Heart left ventricle (tissue), 16 donors: ENCODE data around the gene ZC3H18. TPM values are rescaled to one million over a fixed set of nuclear protein-coding genes. Genes with fewer than 3 reads are reported as not detected.

Source experiments
- ATAC-seq, 4 donors: fragments of 200-7000 bp; cut with Tn5 transposase; one replicate each; pipeline ENCODE4 v1.9.1; 2020 to 2022; ENCODE audit warnings: moderate library complexity in 4 of 4, mild to moderate bottlenecking in 3 of 4, moderate number of reproducible peaks in 1 of 4
- DNase-seq, 5 donors: peaks; one replicate each; pipeline ENCODE4 v3.0.0-alpha.2; 2020
- H3K27ac ChIP-seq, 12 donors: fragments of 200-600 bp; sonication (generic) in 4 of 12; one replicate each; pipeline versions ENCODE4 v1.5.0 to v1.8.0; 2016 to 2022; ENCODE audit warnings: mild to moderate bottlenecking in 2 of 12
- H3K27me3 ChIP-seq, 9 donors: fragments of 200-600 bp; sonication (generic) in 2 of 9; one replicate each; pipeline versions ENCODE4 v1.5.1 to v1.8.0; 2016 to 2022; ENCODE audit warnings: mild to moderate bottlenecking in 3 of 9
- H3K36me3 ChIP-seq, 9 donors: fragments of 200-600 bp; sonication (generic) in 2 of 9; one replicate each; pipeline versions ENCODE4 v1.5.0 to v1.8.0; 2018 to 2022; ENCODE audit warnings: mild to moderate bottlenecking in 2 of 9
- H3K4me1 ChIP-seq, 12 donors: fragments of 200-600 bp; sonication (generic) in 4 of 12; one replicate each; pipeline versions ENCODE4 v1.5.0 to v1.8.0; 2016 to 2022; ENCODE audit warnings: mild to moderate bottlenecking in 3 of 12
- H3K4me3 ChIP-seq, 12 donors: fragments of 200-600 bp; sonication (generic) in 4 of 12; one replicate each; pipeline versions ENCODE4 v1.5.0 to v1.8.0; 2017 to 2022; ENCODE audit warnings: mild to moderate bottlenecking in 9 of 12, moderate library complexity in 4 of 12
- H3K9me3 ChIP-seq, 12 donors: fragments of 200-600 bp; sonication (generic) in 4 of 12; one replicate each; pipeline versions ENCODE4 v1.5.0 to v1.8.0; 2016 to 2022; ENCODE audit warnings: mild to moderate bottlenecking in 1 of 12
- POLR2A ChIP-seq, 2 donors: fragments of 450-650 bp; IDR thresholded peaks; one replicate each; pipeline ENCODE4 v1.6.1; 2017; ENCODE audit warnings: antibody characterized with exemption in 2 of 2, mild to moderate bottlenecking in 2 of 2, moderate library complexity in 2 of 2
- WGBS, 4 donors: extraction: QIAGEN DNeasy Blood & Tissue Kit in 2 of 4; methylation state at CpG; one replicate each; pipeline versions ENCODE4 v1.1.5 to v1.1.7; 2013 to 2018; 5-methylcytosine and 5-hydroxymethylcytosine counted together
- intact Hi-C, 10 donors: fragments of 100-400 bp; cut with DNase I; formaldehyde crosslinking; loops; one replicate each; pipeline versions ENCODE4 v1.11.1 to v1.14.2; 2022
- polyA plus RNA-seq, 2 donors: library from polyadenylated mRNA; stranded (reverse); fragments of 200-250 nt; gene quantifications; one replicate each; pipeline ENCODE4 v1.2.3, GENCODE V29; 2013
- total RNA-seq, 9 donors: library from RNA; depleted of rRNA in 2 of 9; stranded (reverse); fragments of >200 nt in 2 of 9; fragmentation: NEBNext Ultra II Directional in 3 of 9; extraction: Animal tissue kit (Norgen Biotek cat#: 25700) in 3 of 9; gene quantifications; one replicate each; pipeline versions ENCODE4 v1.1.0 to v1.2.4, GENCODE V29; 2016 to 2023
- TF ChIP-seq, protein P1 (sequence below), 12 donors: fragments of 200-600 bp; sonication (generic) in 4 of 12; IDR thresholded peaks; one replicate each; pipeline versions ENCODE4 v1.5.0 to v1.8.0; 2018 to 2022; ENCODE audit warnings: antibody characterized with exemption in 12 of 12, mild to moderate bottlenecking in 5 of 12
- donor health status: ischemic (EF 13 %, LVEDD 7.1; RV severe dilation, severe dysfunction).
- donor health status: healthy with polysubstance abuse.
- donor health status: DM: no; HTN: yes; CAD: no.
- donor health status: DM: no; HTN: no; CAD: no.
- donor health status: ischemic (EF 25% LVEDD 6.9; RV normal size, moderate dysfunction).
- donor health status: ischemic (EF 25% LVEDD 5.7; RV mildly dilated, moderate dysfunction).
- donor health status: healthy.
- donor health status: DM: yes; HTN: yes; CAD: no.
- donor health status: ischemic (EF 35%, LVEDD 5.7; RV mildly dilated, moderate dysfunction).
- donor health status: nonischemic (EF 11% LVEDD 7.7; RV severe dilation, severe dysfunction).
- donor health status: DM: yes; HTN: yes; CAD: no.
- donor health status: PGD.
- donor health status: ischemic (EF 29% LVEDD 5.4; RV normal size, mild dysfunction).
- donor health status: nonischemic (EF 23%, LVEDD 6.1; RV moderate dilation, normal function).

ZC3H18 gene
- total and polyA plus RNA-seq, 11 donors, result 8.4 to 28.4 (median 21.9) TPM

DNA sequence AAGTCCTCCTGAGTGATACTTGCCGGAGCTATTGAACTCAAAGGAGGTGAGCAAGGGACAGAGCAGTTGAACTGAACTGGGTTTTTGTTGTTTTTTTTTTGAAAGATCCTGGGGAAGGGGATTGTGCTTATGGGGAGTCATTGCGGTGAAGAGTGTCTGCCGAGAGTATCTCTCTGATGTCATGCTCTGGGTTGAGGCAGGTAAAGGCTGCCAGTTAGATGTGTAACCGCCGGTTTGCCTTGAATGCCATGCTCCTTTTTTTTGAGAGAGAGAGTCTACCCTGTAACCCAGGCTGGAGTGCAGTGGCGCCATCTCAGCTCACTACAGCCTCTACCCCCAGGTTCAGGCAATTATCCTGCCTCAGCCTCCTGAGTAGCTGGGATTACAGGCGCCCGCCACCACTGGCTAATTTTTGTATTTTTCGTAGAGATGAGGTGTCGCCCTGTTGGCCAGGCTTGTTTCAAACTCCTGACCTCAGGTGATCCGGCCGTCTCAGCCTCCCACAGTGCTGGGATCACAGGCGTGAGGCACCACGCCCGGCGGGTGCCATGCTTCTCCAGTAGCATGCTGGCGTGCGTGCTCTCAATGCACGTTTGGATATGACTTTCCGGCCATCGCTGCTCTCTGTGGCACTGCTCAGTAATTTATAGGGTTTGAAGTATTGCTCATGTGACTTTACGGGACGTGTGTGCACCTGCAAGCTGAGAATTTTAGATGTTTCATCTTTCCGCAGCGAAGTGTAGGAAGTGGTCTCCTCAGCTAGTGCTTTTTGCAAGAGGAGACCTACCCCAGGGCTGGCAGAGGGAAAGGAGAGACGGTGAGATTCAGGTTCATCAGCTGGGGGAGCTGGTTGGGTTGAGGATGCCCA lies 8.5 kb downstream of the ZC3H18 start:
- Histone ChIP-seq H3K27me3 (no peaks in the 10 kb centered on the region), H3K9me3 (no peaks in the 10 kb centered on the region), H3K4me3 (no peak overlapping the region), H3K4me1 (peaks cover 0 to 6% (median 0%) of the 10 kb centered on the region in 12 donors), H3K27ac (no peak overlapping the region), H3K36me3 (peaks cover 0 to 92% (median 74%) of the 10 kb centered on the region in 9 donors)
- WGBS, 4 donors, result 94% methylated on average over 25 to 26 of the region's 26 CpGs
- intact Hi-C loops, result loop anchor here in 2 of 10 donors (10.0 kb wide), 1 partner anchor 814 kb away; the partner anchor contains the start of gene KLHDC4 (in 2 of the 2)
- DNase-seq (no peak), ATAC-seq (no peak)
- TF ChIP-seq POLR2A (IDR thresholded peaks at IDR 0.05), result no peak
- TF ChIP-seq, protein P1, sequence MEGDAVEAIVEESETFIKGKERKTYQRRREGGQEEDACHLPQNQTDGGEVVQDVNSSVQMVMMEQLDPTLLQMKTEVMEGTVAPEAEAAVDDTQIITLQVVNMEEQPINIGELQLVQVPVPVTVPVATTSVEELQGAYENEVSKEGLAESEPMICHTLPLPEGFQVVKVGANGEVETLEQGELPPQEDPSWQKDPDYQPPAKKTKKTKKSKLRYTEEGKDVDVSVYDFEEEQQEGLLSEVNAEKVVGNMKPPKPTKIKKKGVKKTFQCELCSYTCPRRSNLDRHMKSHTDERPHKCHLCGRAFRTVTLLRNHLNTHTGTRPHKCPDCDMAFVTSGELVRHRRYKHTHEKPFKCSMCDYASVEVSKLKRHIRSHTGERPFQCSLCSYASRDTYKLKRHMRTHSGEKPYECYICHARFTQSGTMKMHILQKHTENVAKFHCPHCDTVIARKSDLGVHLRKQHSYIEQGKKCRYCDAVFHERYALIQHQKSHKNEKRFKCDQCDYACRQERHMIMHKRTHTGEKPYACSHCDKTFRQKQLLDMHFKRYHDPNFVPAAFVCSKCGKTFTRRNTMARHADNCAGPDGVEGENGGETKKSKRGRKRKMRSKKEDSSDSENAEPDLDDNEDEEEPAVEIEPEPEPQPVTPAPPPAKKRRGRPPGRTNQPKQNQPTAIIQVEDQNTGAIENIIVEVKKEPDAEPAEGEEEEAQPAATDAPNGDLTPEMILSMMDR (IDR thresholded peaks at IDR 0.05), result no peak

DNA sequence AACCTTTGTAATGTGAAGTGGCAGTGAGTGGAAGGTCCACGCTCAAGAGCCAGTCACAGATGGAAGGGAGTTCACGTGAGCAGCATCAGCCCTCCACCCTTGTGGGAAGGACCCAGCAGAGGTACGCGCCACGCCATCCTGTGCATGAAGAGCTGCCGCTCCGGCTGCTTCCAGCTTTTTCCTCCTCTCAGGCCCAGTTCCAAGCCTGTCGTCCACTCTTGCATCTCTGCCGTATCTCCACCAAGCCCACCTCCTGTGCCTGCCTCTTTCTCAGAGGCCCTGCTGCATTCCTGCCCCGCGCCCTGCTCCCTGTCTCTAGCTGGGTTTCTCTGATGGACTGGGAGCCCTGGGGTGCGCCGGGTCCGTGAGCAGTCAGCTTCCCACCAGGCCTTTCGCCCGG lies 10.2 kb downstream of the ZC3H18 start:
- Histone ChIP-seq H3K4me1 (peaks cover 0 to 12% (median 0%) of the 10 kb centered on the region in 12 donors), H3K4me3 (no peak overlapping the region), H3K27ac (no peak overlapping the region), H3K36me3 (peaks cover 0 to 85% (median 70%) of the 10 kb centered on the region in 9 donors), H3K9me3 (no peaks in the 10 kb centered on the region), H3K27me3 (no peaks in the 10 kb centered on the region)
- intact Hi-C loops, result no loop called here
- ATAC-seq, result no peak
- peak in 1 of 5 donors; percentile 28 for DNase-seq
- TF ChIP-seq, protein P1 (IDR thresholded peaks at IDR 0.05), result no peak
- TF ChIP-seq POLR2A (IDR thresholded peaks at IDR 0.05), result no peak
- 90 to 93% (median 90%) methylated on average over 16 of the region's 16 CpGs for WGBS, 4 donors

DNA sequence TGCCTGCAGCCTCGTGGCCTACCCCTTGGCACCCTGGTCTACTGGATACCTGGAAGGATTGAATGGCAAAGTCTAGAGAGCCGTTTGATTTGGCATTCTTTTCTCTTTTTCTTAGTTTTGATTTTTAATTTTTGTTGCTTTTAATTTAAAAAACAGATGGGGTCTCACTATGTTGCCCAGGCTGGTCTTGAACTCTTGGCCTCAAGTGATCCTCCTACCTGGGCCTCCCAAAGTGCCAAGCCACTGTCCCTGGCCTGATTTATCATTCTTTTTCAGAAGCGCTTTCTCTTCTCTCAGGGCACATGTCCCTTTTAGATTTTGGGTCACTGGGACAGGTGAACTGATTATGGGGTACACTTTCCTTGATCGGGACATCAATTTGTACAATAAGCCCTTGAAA lies 10.8 kb downstream of the ZC3H18 start:
- ATAC-seq (no peak), DNase-seq (no peak)
- Histone ChIP-seq H3K4me1 (peaks cover 0 to 12% (median 0%) of the 10 kb centered on the region in 12 donors), H3K4me3 (no peak overlapping the region), H3K36me3 (peaks cover 0 to 83% (median 67%) of the 10 kb centered on the region in 9 donors), H3K27me3 (no peaks in the 10 kb centered on the region), H3K27ac (no peak overlapping the region), H3K9me3 (no peaks in the 10 kb centered on the region)
- TF ChIP-seq POLR2A (IDR thresholded peaks at IDR 0.05), result no peak
- TF ChIP-seq, protein P1 (IDR thresholded peaks at IDR 0.05), result no peak
- WGBS, 4 donors, result 86 to 91% (median 89%) methylated on average over 4 of the region's 4 CpGs
- intact Hi-C loops, result no loop called here

DNA sequence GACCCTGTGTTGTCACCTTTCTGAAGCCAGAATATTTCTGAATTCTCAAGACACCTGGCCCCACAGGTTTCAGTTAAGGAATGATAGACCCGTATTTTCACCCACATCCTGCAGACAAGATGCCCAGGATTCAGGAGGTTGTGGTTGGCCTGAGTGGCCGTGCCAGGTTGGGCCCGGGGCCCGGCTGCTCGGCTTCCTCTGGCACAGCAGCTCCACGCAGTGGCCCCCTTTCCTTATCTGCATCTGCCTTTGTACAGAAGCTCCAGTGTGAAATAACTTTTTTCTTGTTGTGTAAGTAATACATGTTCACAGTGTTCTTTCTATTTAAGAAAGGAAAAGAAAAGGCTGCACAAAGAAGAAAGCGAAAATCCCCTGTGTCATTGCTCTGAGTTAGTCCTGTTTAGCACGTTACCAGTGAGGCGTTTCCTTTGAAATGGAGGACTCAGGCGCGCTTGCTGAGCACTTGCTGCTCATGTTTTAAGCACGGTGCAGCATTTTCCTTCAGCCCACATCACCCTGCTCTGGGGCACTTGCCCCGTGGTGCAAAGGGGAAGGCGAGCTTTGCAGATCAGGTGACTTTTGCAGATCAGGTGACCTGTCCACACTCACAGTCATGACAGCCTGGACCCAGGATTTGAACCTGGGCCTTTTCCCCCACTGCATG lies 12.8 kb downstream of the ZC3H18 start:
- H3K27me3 ChIP-seq, result no peaks in the 10 kb centered on the region
- H3K4me3 ChIP-seq, result no peak overlapping the region
- TF ChIP-seq, protein P1 (IDR thresholded peaks at IDR 0.05), result no peak
- no peak for TF ChIP-seq POLR2A (IDR thresholded peaks at IDR 0.05)
- no peak for ATAC-seq
- 83 to 90% (median 85%) methylated on average over 14 of the region's 14 CpGs for WGBS, 4 donors
- H3K4me1 ChIP-seq, result peaks cover 0 to 12% (median 0%) of the 10 kb centered on the region in 12 donors
- no peaks in the 10 kb centered on the region for H3K9me3 ChIP-seq
- peaks cover 0 to 83% (median 66%) of the 10 kb centered on the region in 9 donors for H3K36me3 ChIP-seq
- DNase-seq, result peak in 1 of 5 donors; percentile 6
- no peak overlapping the region for H3K27ac ChIP-seq
- intact Hi-C loops, result no loop called here
